ENCODE measurements around the gene TSPAN19. TPM values are rescaled to one million over a fixed set of nuclear protein-coding genes. Genes with fewer than 3 reads are reported as not detected.

The TSPAN19 gene
- total and polyA plus RNA-seq, 2 of the 8 experiments (the other 6 are each of a cell fraction or from before 2014, with no cell fraction given): 0.09 TPM; not detected in 1

DNA sequence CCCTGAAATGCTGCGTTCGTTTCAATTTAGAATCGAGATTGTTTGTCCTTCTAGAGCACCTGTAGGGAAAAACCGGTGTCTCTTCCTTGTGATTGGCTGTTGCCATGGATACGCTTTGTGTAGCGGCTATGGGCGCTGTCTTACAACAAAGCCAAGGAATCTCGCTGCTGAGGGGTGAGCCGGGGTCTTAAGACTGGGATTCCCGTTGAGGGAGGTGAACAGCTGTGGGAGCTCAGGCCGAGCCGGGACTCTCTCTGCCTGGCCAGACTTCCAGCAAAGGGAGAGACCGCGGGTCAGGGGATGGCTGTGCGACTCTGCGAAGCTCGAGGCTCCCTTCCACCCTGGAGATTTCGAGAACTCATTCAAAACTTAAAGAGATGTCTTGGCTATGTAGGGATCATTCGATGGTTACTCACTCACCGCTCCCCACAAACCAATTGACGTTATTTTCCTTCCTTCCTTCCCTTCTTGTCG, at the start of gene TSPAN19, which contains the start of gene LRRIQ1 (continued):
- TF ChIP-seq SAP30 (IDR thresholded peaks at IDR 0.05; ENCODE audit: insufficient read depth, insufficient replicate concordance, low read length) (peak; percentile 92), TAF7 (optimal IDR thresholded peaks at IDR 0.05; ENCODE audit: borderline replicate concordance, low read depth, low read length) (peak; percentile 43), SIRT6 (IDR thresholded peaks at IDR 0.05; ENCODE audit: low read length) (no peak), YY1 (IDR thresholded peaks at IDR 0.05; ENCODE audit: low read depth, low read length) (0 out of 2 replicates have a peak, but pooled peaks have one; percentile 28), KDM4A (IDR thresholded peaks at IDR 0.05; ENCODE audit: low read depth, low read length, severe bottlenecking) (peak; percentile 83), JUN (IDR thresholded peaks at IDR 0.05; ENCODE audit: low read depth, low read length) (no peak), USF2 (IDR thresholded peaks at IDR 0.05; ENCODE audit: low read length) (no peak), GABPA (IDR thresholded peaks at IDR 0.05; ENCODE audit: borderline replicate concordance, insufficient read depth, low read length) (no peak), CHD2 (IDR thresholded peaks at IDR 0.05; ENCODE audit: low read length) (peak; percentile 78), MAFK (IDR thresholded peaks at IDR 0.05; ENCODE audit: low read depth, low read length) (no peak), KDM1A (IDR thresholded peaks at IDR 0.05; ENCODE audit: borderline replicate concordance, low read length) (no peak), PHF8 (conservative IDR thresholded peaks at IDR 0.05; ENCODE audit: low read depth, low read length) (0 out of 2 replicates have a peak, but pooled peaks have one; percentile 33), TBP (IDR thresholded peaks at IDR 0.05; ENCODE audit: low read depth, low read length) (peak; percentile 43; the same call in 1 of the 2 replicates), TEAD4 (IDR thresholded peaks at IDR 0.05; ENCODE audit: low read depth, low read length) (peak; percentile 75), POLR2A (IDR thresholded peaks at IDR 0.05; ENCODE audit: control extremely low read depth in 1 of 2, low read depth in 2 of 2, low read length in 2 of 2) (peak in 1 of 2 experiments; percentile 68; a peak in 1 of 3 replicates), FOSL1 (IDR thresholded peaks at IDR 0.05; ENCODE audit: insufficient read depth, low read depth, low read length) (no peak), SIN3A (conservative IDR thresholded peaks at IDR 0.05 in 1 of 2, IDR thresholded peaks at IDR 0.05 in 1 of 2; ENCODE audit: low read depth in 1 of 2, low read length in 2 of 2) (peak; percentile 80 to 97; a peak in 3 of 4 replicates), POLR2AphosphoS5 (IDR thresholded peaks at IDR 0.05; ENCODE audit: low read depth, low read length) (peak; percentile 77)

Data from H1 (cell line).